D721Med (cell line): Measurements from ENCODE around the gene TFCP2.

Experiments used
- DNase-seq: peaks from one replicate; pipeline ENCODE4 v3.0.0; 2011; ENCODE audit warnings: low spot score; ENCODE audit not compliant: insufficient read length
- FAIRE-seq: peaks from 2 replicates; lab custom pipeline; 2011; peaks lifted over from hg19 to GRCh38; lab: Jason Lieb, UNC
- TF ChIP-seq, protein P1 (sequence below): IDR thresholded peaks from 2 replicates; pipeline ENCODE4 v1.5.1; 2012; ENCODE audit warnings: mild to moderate bottlenecking, control low read depth; ENCODE audit not compliant: insufficient read depth; ENCODE audit errors: missing control alignments

Gene TFCP2

DNA sequence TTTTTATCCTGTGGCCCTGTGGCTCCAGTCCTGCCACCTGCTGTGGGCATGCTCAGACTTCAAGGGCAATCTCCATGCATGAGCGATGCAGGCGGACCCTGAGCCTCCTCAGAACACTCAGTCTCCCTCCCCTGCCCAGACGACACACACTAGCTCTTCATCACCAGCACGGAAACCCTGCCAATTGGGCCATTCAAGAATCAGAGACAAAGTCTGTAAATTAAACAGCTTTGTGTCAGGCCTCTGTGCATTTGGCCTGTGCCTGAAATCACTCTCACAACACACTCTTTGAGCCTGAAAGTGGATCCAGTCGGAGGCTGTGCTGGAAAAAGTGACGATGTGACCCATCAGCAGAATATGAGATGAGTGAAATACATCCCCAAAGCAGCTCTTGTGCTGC, 32.4 kb upstream of the TFCP2 start:
- DNase-seq (no peak), FAIRE-seq (no peak)
- TF ChIP-seq, protein P1, sequence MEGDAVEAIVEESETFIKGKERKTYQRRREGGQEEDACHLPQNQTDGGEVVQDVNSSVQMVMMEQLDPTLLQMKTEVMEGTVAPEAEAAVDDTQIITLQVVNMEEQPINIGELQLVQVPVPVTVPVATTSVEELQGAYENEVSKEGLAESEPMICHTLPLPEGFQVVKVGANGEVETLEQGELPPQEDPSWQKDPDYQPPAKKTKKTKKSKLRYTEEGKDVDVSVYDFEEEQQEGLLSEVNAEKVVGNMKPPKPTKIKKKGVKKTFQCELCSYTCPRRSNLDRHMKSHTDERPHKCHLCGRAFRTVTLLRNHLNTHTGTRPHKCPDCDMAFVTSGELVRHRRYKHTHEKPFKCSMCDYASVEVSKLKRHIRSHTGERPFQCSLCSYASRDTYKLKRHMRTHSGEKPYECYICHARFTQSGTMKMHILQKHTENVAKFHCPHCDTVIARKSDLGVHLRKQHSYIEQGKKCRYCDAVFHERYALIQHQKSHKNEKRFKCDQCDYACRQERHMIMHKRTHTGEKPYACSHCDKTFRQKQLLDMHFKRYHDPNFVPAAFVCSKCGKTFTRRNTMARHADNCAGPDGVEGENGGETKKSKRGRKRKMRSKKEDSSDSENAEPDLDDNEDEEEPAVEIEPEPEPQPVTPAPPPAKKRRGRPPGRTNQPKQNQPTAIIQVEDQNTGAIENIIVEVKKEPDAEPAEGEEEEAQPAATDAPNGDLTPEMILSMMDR: no peak

- FAIRE-seq (no peak), DNase-seq (no peak)
Measured at GRCh38 chr12:51202718-51203117, 29.8 kb upstream of the TFCP2 start.

DNA sequence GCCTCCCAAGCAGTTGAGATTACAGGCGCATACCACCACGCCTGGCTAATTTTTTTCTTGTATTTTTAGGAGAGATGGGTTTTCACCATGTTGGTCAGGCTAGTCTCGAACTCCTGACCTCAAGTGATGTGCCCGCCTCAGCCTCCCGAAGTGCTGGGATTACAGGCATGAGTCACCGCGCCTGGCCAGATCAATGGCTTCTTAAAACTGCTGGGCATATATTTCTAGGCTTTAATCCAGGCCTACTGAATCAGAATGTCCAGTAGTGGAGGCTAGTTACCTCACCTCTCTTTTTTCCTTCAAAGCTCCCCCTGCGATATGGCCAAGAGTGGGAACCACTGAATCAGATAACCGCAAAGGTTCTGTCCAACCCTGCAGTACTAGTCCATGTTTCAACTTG, 27.9 kb upstream of the TFCP2 start:
- DNase-seq (no peak), FAIRE-seq (no peak)
- TF ChIP-seq, protein P1: no peak

More at GRCh38 chr12:51202718-51203117, 29.8 kb upstream of the TFCP2 start:
- TF ChIP-seq, protein P1: no peak

DNA sequence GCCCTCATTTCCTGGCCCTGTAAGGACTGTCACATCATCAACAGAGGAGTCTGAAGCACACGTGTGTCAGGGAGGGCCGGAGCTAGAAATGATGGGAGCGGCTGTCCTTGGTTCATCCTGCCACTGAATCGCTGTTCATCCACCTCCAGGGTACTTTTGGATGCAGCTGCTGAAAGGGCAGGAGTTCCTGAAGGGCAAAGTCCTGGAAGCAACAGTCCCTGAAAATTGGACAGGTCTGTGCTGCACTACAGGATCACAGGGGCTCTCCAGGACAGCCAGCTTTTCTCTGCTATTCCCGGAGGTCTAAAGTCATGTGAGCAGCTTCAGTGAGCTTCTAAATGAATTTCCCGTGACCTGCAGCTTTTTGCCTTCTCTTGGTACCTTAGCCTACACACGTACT, 27.2 kb upstream of the TFCP2 start:
- TF ChIP-seq, protein P1: no peak
- FAIRE-seq (no peak), DNase-seq (no peak)

DNA sequence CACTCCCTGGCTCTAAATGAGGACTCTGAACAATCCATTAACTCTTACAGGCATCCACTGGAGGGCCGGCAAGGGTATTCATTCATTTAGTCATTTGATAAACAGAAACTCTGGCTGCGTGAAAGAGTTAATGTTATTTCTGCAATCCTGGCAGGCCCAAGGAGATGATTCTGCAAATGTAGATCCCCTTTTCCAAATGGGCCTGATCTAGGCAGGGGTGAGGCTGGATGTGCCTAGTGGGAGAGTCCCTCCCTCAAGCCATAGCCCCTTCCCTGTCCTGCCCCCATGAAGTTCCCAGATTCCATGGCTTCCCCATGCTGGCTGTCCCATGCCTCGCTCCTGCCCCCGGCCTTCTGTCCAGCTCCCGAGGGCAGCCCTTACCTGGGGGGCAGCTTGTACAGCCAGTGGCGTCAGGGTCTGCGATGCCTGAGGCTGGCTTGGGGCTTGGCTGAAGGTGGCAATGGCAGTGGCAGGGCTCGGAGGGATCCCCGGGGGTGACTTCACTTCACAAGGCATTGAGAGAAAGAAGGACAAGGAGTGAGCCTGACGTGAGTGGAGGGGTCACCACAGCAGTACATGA, 26.5 kb upstream of the TFCP2 start:
- FAIRE-seq (no peak), DNase-seq (no peak)
- TF ChIP-seq, protein P1: no peak

- no peak for FAIRE-seq
- TF ChIP-seq, protein P1: no peak
- no peak for DNase-seq
Measured at GRCh38 chr12:51198568-51199365, 25.8 kb upstream of the TFCP2 start.
